ENCODE results near the gene ABHD15.
"Not testable (repeated sequence)": the region's sequence is repeated elsewhere in the genome, so short reads cannot be mapped to it uniquely, and the experiment has no call there.

Gene ABHD15

GRCh38 chr17:29568331-29569244 lies 1.8 kb upstream of the ABHD15 start, which contains the start of gene TP53I13:
Gene TP53I13 (plus strand): TSS chr17:29568701. CDS start chr17:29568759, 58 bp downstream.
- DNase-seq (ENCODE audit: low spot score), result no peak

GRCh38 chr17:29567554-29568330 lies 905 bp upstream of the ABHD15 start:
- DNase-seq (ENCODE audit: low spot score), result no peak

- DNase-seq (ENCODE audit: low spot score), result no peak
These were observed 392 bp upstream of the ABHD15 start for GRCh38 chr17:29567304-29567553.

GRCh38 chr17:29565643-29566472 lies 979 bp downstream of the ABHD15 start:
- no peak for DNase-seq (ENCODE audit: low spot score)

- DNase-seq (ENCODE audit: low spot score), result no peak
These were observed 3.0 kb downstream of the ABHD15 start for GRCh38 chr17:29563816-29564215.

- no peak for DNase-seq (ENCODE audit: low spot score)
These were observed 4.2 kb downstream of the ABHD15 start for GRCh38 chr17:29562615-29563014.

- DNase-seq (ENCODE audit: low spot score), result no peak
These were observed 5.0 kb downstream of the ABHD15 start for GRCh38 chr17:29561554-29562517.

- DNase-seq (ENCODE audit: low spot score), result no peak
These were observed 6.5 kb downstream of the ABHD15 start for GRCh38 chr17:29560316-29560715.

GRCh38 chr17:29559640-29560039 lies 7.2 kb downstream of the ABHD15 start:
- no peak for DNase-seq (ENCODE audit: low spot score)

GRCh38 chr17:29558139-29558538 lies 8.7 kb downstream of the ABHD15 start:
- not testable (repeated sequence) for DNase-seq (ENCODE audit: low spot score)

GRCh38 chr17:29557739-29558116 lies 9.1 kb downstream of the ABHD15 start:
- no peak for DNase-seq (ENCODE audit: low spot score)

- DNase-seq (ENCODE audit: low spot score), result no peak
These were observed 9.6 kb downstream of the ABHD15 start for GRCh38 chr17:29557085-29557738.

GRCh38 chr17:29555840-29556239 lies 11.0 kb downstream of the ABHD15 start:
- no peak for DNase-seq (ENCODE audit: low spot score)

GRCh38 chr17:29549177-29549923 lies 17.5 kb downstream of the ABHD15 start:
- no peak for DNase-seq (ENCODE audit: low spot score)

GRCh38 chr17:29546830-29547229 lies 20.0 kb downstream of the ABHD15 start:
- no peak for DNase-seq (ENCODE audit: low spot score)

GRCh38 chr17:29546085-29546484 lies 20.8 kb downstream of the ABHD15 start:
- no peak for DNase-seq (ENCODE audit: low spot score)

GRCh38 chr17:29544066-29544465 lies 22.8 kb downstream of the ABHD15 start:
- no peak for DNase-seq (ENCODE audit: low spot score)

GRCh38 chr17:29533976-29534375 lies 32.9 kb downstream of the ABHD15 start:
- peak; percentile 11 for DNase-seq (ENCODE audit: low spot score)

- DNase-seq (ENCODE audit: low spot score), result no peak
These were observed 40.5 kb downstream of the ABHD15 start for GRCh38 chr17:29526322-29526721.

- no peak for DNase-seq (ENCODE audit: low spot score)
These were observed 42.1 kb downstream of the ABHD15 start for GRCh38 chr17:29524692-29525091.
